Kidney (tissue), 14 donors: ENCODE results near the gene IGFBP2. TPM values are rescaled to one million over a fixed set of nuclear protein-coding genes. Genes with fewer than 3 reads are reported as not detected.

Experiments
- DNase-seq, 5 donors: peaks; one replicate each; pipeline ENCODE4 v3.0.0-alpha.2; 2013 to 2020
- FAIRE-seq: peaks from 2 replicates; lab custom pipeline; 2012; peaks lifted over from hg19 to GRCh38; lab: Jason Lieb, UNC
- H3K27ac ChIP-seq, 2 donors: one replicate each; pipeline ENCODE4 v1.7.0; 2013; ENCODE audit warnings: low read depth in 2 of 2, low read length in 2 of 2, inconsistent platforms in 1 of 2
- H3K27me3 ChIP-seq: one replicate; pipeline ENCODE4 v1.7.1; 2013; ENCODE audit warnings: low read length, inconsistent platforms; ENCODE audit not compliant: control insufficient read depth, insufficient read depth
- H3K36me3 ChIP-seq, 3 donors: one replicate each; pipeline versions ENCODE4 v1.7.0 to v1.7.1; 2013; ENCODE audit warnings: low read length in 3 of 3, control low read depth in 1 of 3, inconsistent platforms in 1 of 3; ENCODE audit not compliant: insufficient read depth in 3 of 3, control insufficient read depth in 2 of 3
- H3K4me1 ChIP-seq, 3 donors: one replicate each; pipeline versions ENCODE4 v1.7.0 to v1.7.1; 2013; ENCODE audit warnings: low read length in 3 of 3, inconsistent platforms in 1 of 3, low read depth in 1 of 3; ENCODE audit not compliant: control insufficient read depth in 2 of 3, insufficient read depth in 2 of 3
- H3K4me3 ChIP-seq, 3 donors: one replicate each; pipeline versions ENCODE4 v1.7.0 to v1.8.1; 2013; ENCODE audit warnings: low read length in 3 of 3, control low read depth in 1 of 3, inconsistent platforms in 1 of 3
- H3K9ac ChIP-seq, 3 donors: one replicate each; pipeline versions ENCODE4 v1.7.0 to v1.7.1; 2013; ENCODE audit warnings: low read length in 3 of 3, control low read depth in 1 of 3, inconsistent platforms in 1 of 3
- H3K9me3 ChIP-seq, 3 donors: one replicate each; pipeline versions ENCODE4 v1.7.0 to v1.7.1; 2013; ENCODE audit warnings: low read length in 3 of 3, control low read depth in 1 of 3, inconsistent platforms in 1 of 3; ENCODE audit not compliant: control insufficient read depth in 2 of 3, insufficient read depth in 1 of 3
- intact Hi-C: fragments of 100-400 bp; cut with DNase I; formaldehyde crosslinking; loops from one replicate; pipeline ENCODE4 v1.11.1; 2022
- polyA plus RNA-seq: library from polyadenylated mRNA; stranded (reverse); fragments of 350-450 nt; fragmentation: Illumina TruSeq; extraction: RNeasy Lipid Tissue Mini Kit (QIAGEN cat#74804); gene quantifications from one replicate; pipeline ENCODE4 v1.2.3, GENCODE V29; 2014; ENCODE audit warnings: low read depth, low replicate concordance; ENCODE audit not compliant: insufficient read depth
- total RNA-seq: library from RNA; stranded (reverse); fragmentation: NEBNext Ultra II Directional; extraction: Animal tissue kit (Norgen Biotek cat#: 25700); gene quantifications from one replicate; pipeline ENCODE4 v1.2.1, GENCODE V29; 2021
- TF ChIP-seq, protein P1 (sequence below): IDR thresholded peaks from 3 replicates; pipeline ENCODE4 v1.5.1; 2012; ENCODE audit warnings: mild to moderate bottlenecking, moderate library complexity, borderline replicate concordance; ENCODE audit not compliant: insufficient read depth; ENCODE audit errors: extremely low read depth
- donor health status: control.
- donor health status: control.
- donor health status: control.
- donor health status: control.
- donor health status: control.
- donor health status: DM: yes; HTN: yes; CAD: no.
- donor health status: Normal renal cell carcinoma (clear cell type).

Gene IGFBP2
- total and polyA plus RNA-seq, 2 donors from 2014 or later, result 53.7 to 369 TPM

- FAIRE-seq, result no peak
- Histone ChIP-seq H3K9ac (no peak overlapping the region), H3K36me3 (no peaks in the 10 kb centered on the region), H3K27me3 (no peaks in the 10 kb centered on the region), H3K9me3 (no peaks in the 10 kb centered on the region), H3K4me3 (no peak overlapping the region), H3K4me1 (peaks cover 0 to under 1% (median 0%) of the 10 kb centered on the region in 3 donors), H3K27ac (no peak overlapping the region)
- TF ChIP-seq, protein P1, sequence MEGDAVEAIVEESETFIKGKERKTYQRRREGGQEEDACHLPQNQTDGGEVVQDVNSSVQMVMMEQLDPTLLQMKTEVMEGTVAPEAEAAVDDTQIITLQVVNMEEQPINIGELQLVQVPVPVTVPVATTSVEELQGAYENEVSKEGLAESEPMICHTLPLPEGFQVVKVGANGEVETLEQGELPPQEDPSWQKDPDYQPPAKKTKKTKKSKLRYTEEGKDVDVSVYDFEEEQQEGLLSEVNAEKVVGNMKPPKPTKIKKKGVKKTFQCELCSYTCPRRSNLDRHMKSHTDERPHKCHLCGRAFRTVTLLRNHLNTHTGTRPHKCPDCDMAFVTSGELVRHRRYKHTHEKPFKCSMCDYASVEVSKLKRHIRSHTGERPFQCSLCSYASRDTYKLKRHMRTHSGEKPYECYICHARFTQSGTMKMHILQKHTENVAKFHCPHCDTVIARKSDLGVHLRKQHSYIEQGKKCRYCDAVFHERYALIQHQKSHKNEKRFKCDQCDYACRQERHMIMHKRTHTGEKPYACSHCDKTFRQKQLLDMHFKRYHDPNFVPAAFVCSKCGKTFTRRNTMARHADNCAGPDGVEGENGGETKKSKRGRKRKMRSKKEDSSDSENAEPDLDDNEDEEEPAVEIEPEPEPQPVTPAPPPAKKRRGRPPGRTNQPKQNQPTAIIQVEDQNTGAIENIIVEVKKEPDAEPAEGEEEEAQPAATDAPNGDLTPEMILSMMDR, result no peak
- DNase-seq, result no peak
- intact Hi-C loops, result no loop called here
These were observed 12.4 kb downstream of the IGFBP2 start for GRCh38 chr2:216645636-216645950.

DNA sequence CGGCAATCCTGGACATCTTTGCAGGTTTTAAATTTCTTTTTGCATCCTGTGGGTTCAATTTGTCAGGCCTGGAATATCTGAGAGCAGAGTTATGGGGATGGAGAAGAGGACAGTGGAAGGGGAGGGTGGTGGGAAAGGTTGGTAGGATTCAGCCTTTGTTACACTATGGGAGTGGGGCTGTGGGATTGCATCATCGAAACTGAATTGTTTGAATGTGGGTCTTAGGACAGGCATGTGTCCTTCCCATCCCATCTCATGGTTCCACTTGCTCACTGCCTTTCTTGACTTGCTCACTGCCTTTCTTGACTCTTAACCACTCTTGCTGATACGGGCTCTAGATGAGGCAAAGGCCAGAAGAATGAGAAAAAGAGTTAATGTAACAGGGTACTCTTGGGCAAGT, 12.9 kb downstream of the IGFBP2 start:
- peaks cover 0 to 3% (median 0%) of the 10 kb centered on the region in 3 donors for H3K4me1 ChIP-seq
- no peaks in the 10 kb centered on the region for H3K36me3 ChIP-seq
- no peaks in the 10 kb centered on the region for H3K27me3 ChIP-seq
- no peaks in the 10 kb centered on the region for H3K9me3 ChIP-seq
- no peak overlapping the region for H3K4me3 ChIP-seq
- H3K9ac ChIP-seq, result no peak overlapping the region
- DNase-seq (no peak), FAIRE-seq (no peak)
- H3K27ac ChIP-seq, result no peak overlapping the region
- intact Hi-C loops, result no loop called here
- TF ChIP-seq, protein P1, result no peak

- intact Hi-C loops, result no loop called here
- Histone ChIP-seq H3K9ac (no peak overlapping the region), H3K4me3 (no peak overlapping the region), H3K27me3 (no peaks in the 10 kb centered on the region), H3K27ac (no peak overlapping the region), H3K9me3 (no peaks in the 10 kb centered on the region), H3K36me3 (no peaks in the 10 kb centered on the region), H3K4me1 (peaks cover 0 to 3% (median 0%) of the 10 kb centered on the region in 3 donors)
- FAIRE-seq (no peak), DNase-seq (no peak)
- TF ChIP-seq, protein P1, result no peak
These were observed 14.9 kb downstream of the IGFBP2 start for GRCh38 chr2:216648105-216648504.

DNA sequence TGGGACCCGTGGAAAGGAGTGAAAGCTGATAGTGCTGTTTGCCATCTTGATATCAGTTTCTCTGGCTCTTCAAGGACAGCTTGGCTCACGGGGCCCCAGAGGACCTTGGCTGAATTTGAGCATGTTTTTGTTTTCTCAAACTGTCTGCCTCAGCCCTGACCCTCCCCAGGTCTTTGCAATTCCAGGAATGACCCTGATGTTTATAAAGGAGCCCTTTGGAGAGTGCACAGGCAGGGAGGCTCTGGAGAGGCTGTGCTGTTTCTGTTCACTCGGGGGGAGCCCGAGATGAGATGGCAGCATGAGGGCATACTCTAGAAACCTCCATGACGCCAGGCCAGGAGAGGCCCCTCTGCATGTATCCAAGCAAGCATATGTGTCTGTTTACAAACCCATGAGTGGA, 16.4 kb downstream of the IGFBP2 start:
- intact Hi-C loops, result no loop called here
- H3K4me3 ChIP-seq, result no peak overlapping the region
- H3K36me3 ChIP-seq, result no peaks in the 10 kb centered on the region
- H3K9me3 ChIP-seq, result no peaks in the 10 kb centered on the region
- peak in 1 of 5 donors; percentile 35 for DNase-seq
- TF ChIP-seq, protein P1, result no peak
- no peak overlapping the region for H3K27ac ChIP-seq
- H3K9ac ChIP-seq, result no peak overlapping the region
- FAIRE-seq, result no peak
- H3K27me3 ChIP-seq, result no peaks in the 10 kb centered on the region
- peaks cover 0 to 6% (median 3%) of the 10 kb centered on the region in 3 donors for H3K4me1 ChIP-seq
